Fibroblast of lung (primary cell): ENCODE results near the gene KCNMB3.

Experiments used
- CTCF ChIP-seq, 2 donors: IDR thresholded peaks in 1 of 2; conservative IDR thresholded peaks in 1 of 2; 1 replicate in 1 of 2; 2 replicates in 1 of 2; pipeline ENCODE4 v1.5.1; 2011 to 2012; ENCODE audit warnings: low read length in 2 of 2, control low read depth in 1 of 2, inconsistent platforms in 1 of 2, low read depth in 1 of 2, mild to moderate bottlenecking in 1 of 2
- EZH2 ChIP-seq: IDR thresholded peaks from 2 replicates; pipeline ENCODE4 v1.5.1; 2012; ENCODE audit warnings: low read length, control low read depth, mild to moderate bottlenecking; ENCODE audit errors: missing control alignments

DNA sequence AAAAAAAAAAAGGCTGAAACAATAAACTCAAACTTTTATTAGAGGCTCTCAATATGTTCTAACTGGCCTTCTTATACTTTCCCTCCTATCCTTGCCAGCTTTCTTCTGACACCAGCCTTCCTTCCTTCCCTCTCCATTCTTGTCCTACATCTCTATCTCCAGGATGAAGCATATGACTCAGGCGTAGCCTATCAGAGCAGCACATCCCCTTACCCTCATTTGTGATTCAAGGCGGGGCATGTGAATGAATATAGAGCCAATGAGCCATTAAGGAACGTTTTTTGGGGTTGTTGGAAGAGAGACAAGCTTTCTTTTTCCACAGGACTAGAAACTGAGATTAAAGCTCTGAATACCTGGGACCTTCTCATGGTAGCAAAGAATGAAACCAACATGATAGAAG lies 25.1 kb upstream of the KCNMB3 start:
- TF ChIP-seq CTCF (conservative IDR thresholded peaks at IDR 0.05 in 1 of 2, IDR thresholded peaks at IDR 0.05 in 1 of 2; ENCODE audit: low read depth in 1 of 2, low read length in 2 of 2) (no peak), EZH2 (no peak)
